HG03066 (cell line): ENCODE results near the gene LAMB1.

ENCODE experiments used
- ATAC-seq: cut with Tn5 transposase; IDR thresholded peaks from one replicate; pipeline ENCODE4 v1.9.1; 2021; ENCODE audit warnings: low read depth; ENCODE audit not compliant: unreplicated experiment

The LAMB1 gene

DNA sequence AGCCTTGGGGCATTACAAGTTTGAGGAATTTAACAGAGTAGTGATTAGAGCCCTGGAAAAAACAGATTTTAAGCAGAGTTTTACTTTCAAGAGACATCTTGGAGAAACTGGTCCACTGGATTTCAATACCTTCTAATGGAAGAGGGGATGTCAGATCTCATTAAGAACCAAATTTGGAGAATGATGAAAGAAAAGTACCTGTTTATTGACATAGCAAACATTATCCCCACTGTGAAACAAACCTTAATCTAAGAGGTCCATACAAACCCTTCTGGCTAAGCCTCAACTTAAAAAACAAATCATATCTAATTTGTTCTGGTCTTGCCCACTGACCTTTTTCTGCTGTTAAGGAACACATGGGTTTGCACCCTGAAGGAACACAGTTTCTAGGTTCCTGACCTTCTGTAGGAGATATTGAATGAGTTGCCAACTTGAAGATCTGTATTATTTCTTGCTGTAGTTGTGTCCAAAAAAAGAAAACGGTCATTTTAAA, 53.5 kb downstream of the LAMB1 start:
- ATAC-seq, result no peak

DNA sequence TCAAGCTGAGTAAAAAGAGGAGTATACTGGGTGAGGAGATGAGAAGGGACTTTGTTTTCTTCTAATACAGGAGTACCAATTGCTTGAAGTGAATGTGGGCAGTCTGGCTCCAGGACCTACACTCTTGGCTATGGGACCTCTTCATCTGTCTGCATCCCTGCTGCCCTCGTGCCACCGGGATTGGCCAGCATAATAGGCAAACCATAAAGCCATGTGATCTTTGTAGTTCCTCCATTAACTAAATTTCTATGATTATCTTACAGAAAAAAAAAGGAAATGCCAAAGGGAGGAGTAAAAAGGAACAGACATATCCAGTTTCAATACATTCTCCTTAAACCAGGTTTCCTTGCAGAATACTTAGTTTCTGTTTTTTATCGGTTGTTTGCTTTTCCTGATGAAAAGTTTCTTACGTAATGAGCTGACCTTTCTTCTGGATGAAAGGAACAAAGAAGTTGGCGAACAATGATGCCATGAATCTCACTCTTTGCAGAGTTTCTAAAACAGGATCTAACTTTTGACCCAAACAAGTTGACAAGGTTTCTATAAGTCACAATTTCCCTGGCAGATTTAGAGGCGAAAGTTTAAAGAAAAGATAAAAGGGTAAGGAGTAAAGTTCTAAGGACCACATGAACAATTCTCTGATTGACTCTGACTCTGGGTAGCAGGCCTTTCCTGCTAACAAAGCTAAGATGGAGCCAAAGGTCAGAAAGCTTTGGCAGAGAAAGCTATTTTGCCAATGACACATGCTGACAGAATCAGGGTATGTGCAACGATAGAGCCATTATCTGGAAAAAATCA, 54.1 kb downstream of the LAMB1 start:
- no peak for ATAC-seq

DNA sequence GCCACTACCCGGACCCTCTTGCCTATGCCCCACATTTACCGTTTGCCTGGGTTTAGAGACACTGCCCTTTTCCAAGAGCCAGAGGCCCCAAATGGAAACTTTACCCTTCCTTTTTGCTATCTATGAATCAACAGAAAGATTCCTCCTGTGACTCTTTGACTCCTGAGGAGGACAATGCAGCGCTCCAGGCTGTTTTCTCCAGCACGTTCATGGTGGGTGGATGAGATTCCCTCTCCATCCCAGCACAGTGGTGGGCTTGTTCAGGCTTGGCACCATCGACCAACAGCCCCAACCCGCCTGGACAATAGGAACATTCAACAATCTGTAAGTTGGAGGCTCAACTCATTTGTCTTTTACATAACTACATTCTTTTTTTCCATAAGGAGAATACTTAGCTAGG, 56.1 kb downstream of the LAMB1 start:
- ATAC-seq, result no peak

DNA sequence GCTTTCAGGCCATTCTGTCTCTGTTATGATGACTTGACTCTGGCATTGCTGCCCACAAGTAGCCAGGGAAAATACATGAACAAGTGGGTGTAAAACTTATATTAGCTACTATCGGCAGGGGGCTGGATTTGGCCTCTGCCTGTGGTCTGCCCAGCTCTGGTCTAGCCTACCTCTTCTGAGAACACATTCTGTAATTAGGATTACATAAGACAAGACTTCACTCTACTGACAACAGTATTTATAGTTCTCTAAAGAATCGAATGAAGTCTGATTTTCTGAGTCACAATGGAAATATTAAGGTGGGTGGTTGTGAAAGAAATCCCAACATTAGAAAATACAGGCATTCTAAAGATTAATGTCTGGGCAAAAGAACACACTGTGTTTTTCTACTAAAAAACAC, 56.5 kb downstream of the LAMB1 start:
- no peak for ATAC-seq

DNA sequence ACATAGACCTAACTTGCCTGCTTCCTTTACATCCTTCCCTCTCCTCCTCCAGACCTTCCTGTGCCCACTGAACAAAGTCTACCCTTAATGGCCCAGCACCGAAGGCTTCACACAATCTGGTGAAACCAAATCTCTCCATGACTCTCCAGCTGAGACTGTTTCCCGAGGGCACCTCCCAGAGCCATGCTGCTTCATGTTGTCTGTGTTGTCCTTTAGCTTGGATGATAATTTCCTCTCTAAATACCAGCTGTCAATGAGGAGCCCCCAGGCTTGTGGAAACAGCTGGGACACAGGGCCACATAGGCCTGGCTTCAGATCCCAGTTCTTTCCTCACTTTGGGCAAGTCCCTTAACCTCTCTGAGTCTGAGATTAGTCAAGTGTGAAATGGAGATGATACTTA, 57.6 kb downstream of the LAMB1 start:
- ATAC-seq, result no peak

DNA sequence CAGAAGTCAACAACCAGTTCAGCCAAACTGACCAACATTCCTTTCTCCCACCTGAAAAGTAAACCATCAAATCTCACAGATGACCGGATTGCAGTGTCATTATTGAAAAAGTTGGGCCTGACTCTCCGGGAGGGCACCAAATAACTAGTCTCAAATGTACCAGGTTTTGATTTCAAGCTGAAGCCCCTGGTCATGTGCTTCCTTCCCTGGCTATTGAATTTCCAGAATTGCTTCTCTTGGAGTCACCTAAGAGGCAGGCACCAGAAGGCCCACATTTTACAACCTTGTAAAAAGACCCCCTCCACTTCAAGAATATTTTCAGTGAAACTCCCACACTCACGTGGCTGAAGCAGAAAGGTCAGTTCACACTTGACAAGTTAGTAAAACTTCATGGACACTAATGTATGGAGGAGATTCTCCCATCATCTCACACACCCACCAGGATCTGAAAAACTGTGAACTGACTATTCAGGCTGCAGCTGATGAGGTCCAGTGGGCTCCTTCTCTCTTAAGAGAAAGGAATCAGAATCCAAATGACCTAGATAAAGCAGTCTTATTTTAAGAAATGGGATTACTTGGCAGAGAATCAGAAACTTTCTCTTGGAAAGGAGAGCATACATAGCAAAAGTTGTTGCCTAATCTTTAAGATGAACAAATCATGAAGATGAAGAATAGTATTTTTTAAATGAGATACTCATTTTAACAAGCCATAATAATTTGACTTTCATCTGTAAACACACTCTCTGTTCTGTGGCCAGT, 58.4 kb downstream of the LAMB1 start:
- ATAC-seq, result no peak

DNA sequence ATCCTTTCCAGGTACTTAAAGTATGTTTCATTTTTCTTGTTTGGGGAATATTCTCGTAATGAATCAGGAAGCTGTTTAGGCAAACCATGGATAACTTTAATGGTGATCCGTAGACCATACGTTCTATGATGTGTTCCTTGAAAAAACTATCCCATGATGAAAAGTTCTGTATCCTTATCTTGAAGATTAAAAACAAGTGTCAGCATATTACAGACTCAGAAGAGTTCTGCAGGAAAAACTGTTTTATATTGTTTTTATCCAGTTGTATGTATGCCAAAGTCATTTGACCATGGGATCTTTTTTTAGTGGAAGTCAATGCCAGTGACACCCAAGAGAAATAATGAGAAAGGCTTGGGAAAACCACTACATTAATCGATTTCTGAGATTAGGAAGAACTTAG, 59.9 kb downstream of the LAMB1 start:
- no peak for ATAC-seq

DNA sequence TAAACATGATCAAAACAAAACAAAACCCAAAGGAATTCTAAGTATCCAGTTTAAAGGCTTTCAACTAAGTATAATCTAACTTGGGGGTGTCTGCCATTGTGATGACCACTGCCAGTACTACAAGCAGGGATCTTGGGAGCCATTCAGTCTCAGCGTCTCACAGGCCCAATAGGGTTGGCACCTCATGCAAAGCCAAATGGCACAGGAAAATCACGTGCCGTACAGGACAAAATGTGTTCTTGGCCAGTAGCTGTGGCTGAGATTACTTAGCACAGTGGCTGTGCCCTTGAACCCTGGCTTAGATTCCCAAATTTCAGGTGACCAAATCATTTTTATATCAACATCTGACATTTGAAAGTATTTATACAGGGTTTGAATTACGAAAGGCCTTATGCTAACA, 62.0 kb downstream of the LAMB1 start:
- no peak for ATAC-seq

DNA sequence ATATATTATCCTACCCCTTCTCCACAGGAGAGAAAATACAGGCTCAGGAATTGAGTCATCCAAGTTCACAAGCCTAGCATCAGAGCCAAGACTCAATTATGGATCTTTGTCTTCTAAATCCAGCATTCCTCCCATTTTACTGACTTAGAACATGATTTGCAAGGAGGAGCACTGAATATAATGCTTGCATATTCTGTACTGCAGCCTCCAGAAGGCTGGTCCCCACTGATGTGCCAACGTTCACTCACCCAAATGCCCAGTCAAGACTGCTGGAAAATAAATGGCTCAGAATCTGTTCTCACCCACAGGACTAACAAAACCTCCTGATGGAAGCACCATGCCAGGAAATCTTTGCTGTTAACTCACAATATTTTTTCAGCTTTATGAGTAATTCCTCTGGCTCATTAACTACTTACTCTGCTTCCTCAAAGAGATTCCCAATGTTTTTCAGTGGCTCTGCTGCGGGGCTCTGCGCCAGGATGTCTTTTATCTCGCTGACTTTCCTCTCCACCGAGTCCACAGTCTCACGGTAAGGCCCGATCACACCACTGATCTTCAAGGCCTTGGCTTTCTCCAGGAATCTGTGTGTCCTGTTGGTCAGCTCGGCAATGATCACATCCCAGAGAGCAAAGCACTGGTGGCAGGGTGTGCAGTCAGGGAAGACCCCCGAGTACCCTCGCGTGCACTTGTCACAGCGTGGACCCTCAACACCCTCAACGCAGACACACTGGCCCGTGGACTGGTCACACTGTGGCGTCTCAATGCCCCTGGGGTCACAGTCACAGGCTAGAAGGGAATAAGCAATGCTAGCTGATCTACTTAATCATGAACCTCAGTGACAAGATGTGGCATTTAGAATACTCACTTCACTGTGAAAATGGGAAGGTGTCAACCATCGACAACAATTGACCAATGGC, 63.1 kb downstream of the LAMB1 start:
- ATAC-seq, result no peak

DNA sequence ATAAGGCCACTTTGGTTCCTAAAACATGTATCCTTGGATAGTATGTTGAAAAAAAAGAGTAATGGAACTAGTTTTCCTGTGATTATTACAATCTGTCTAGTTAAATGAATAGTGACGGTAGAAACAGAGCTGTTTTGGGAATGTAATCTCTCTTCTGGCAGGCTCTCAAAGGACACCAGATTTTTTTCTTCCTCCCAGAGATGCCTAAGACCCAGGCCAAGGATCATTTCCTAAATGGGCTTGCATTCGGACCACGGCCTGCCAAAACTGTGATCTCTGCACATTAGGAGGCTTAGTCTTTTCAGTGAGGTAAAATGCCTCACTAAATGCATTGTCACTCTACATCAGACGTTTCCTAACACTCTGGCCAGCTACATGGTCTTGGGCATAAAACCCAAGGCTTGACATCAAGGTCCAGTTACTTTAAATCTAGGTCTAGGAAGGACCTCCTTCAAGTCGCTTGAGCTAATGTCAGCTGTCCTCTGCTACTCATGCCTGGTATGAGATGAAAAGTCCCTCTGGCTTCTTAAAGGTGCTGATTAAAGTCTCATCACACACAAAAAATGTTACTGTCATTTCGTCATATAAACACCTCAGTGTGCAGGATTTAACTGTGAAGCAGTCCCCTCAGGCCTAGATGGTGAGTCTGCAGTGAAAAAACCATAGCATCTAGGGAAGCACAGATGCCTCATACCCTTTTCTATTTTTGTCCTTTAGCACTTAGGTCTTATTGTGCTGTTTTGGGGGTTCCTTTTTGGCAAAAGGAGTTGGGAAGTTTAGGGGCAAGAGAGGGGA, 64.3 kb downstream of the LAMB1 start:
- no peak for ATAC-seq

DNA sequence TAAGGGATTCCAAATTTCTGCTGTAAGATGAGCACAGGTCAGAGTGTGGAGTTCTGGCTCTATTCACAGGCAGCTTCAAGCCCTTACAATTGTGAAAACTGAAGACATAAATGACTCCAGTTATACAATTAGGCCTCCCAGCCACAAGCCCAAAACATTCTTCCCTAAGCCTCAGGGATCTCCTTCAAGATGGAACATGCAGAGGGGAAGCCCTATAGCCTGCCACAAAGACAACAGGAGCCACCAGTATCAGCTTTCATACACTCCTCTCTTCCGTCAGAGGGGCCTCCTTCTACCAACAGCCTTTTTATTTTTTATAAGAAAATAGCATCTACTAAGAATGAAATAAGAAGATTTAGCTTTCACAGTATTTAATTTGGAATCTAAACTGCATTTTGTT, 65.4 kb downstream of the LAMB1 start:
- no peak for ATAC-seq

DNA sequence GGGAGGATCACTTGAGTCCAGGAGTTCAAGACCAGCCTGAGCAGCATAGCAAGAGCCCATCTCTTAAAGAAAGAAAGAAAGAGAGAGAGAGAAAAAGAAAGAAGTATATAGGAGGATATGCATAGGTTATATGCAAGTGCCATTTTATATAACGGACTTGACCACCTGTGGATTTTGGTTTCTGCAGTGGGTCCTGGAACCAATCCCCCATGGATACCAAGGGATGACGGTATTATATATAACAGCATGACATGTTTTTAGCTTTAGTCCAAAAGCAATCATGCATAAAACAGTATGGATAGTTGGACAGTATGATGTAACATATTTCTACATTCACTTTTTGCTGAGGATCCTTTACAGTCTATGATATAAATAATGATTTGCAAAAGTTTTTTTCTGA, 66.6 kb downstream of the LAMB1 start:
- no peak for ATAC-seq

DNA sequence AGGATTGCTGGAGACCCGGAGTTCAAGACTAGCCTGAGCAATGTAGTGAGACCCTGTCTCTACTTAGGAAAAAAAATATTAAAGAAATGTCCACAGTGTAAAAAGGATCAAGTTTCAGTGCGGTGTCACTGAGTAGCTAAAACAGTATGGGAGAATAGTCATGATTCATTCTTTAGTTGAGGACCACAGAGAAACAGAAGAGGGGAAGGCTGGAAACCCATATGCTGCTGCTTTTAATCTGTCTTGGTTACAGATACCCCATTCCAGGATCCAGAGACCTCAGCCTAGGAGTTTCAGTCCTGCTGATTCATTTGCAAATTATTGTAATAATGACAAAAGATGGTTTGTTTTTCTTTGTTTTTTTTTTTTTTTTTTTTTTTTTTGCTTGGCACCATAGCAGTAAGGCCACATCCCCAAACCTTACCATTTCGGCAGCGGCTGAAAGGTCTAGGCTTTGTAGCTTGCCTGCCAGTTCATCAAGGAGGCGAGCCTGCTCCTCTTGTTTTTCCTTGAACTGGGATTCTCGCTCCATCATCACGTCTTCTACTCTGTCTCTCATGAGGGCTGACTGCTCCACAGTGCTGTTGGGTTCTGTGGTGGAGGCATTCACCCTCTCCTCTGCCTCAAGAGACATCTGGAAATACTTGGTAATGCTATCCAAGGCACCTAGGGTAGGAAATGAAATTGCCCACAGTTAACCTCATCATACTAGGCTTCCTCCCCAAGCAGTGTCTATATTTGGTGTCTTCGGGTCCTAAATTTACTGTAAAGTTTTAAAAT, 67.8 kb downstream of the LAMB1 start:
- no peak for ATAC-seq

DNA sequence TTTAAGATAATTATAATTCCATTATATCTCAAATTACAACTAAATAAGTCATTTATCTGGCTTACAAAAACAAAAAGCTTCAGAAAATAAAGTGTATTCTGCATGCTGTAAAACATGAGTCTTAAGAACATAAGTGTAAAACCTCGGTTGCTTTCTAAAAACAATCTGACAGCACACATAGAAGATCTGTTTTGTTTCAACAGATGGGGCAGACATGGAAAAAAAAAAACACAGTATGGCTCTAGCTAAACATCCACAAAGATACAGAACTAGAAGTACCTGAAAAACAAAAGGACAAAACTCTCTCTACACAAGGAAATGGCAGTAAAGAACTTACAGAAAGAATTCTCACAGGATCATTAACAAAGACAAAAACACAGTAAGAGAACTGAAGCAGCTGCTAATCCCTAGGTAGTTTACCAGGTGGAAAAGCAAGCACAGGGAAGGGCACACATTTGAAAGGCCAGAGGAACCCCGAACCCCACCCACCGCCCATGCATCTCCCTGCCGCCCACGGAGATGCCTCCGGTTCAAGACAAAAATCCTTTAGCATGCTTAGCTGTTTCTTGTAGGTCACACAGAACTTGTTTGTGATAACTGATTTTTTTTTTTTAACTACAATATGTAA, 69.5 kb downstream of the LAMB1 start:
- no peak for ATAC-seq

DNA sequence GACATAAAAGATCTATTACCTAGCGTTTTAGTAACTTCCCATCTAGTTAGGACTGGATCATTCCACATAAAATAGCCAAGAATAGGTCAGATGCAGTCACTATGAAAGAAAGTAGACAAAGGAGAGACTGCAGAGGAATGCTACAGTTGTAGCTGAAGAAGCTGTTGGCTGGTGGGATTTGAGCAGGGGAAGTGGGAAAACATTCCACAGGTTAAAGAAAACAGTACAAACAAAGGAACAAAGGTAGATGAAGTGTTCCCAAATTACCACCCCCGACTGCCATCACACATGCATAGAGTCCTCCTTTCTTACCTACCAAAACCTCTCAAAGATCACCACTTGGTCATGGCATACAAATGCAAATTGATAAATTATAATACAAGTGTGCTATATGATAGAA, 70.2 kb downstream of the LAMB1 start:
- ATAC-seq, result no peak

DNA sequence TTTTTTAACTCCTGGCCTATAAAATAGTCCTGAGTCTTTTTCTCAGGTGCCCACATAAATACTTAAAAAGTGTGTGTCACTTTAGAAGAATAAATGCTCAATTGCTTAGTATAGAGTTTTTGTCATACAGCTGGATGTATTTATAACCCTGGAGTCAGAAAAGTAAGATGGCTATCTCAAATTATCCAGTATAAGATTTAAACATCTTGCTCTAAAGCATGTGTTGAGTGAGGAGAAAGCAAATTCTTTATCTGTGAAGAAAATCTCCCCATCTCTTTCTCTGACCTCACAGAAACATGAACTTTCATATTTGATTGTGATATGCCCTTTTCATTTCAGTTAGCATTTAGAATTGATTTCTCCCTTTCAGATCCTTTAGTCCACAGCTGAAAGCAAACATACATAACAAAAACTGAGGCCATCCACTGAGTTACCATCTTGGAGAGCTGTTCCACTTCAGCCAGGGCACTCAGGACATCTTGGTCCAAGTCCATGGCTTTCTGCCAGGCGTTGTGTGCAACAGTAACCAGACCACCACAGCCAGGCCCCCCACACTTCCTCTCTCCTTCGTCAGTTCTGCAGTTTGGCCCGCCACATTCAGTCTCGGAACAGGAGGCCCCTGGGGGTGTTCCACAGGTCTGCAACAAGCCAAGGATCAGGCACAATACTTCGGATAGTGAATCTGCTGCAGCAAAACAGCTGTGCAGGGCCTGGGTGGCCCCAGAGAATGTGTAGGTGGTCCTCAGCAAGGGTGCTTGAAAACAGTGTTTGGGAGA, 71.0 kb downstream of the LAMB1 start:
- ATAC-seq, result no peak

DNA sequence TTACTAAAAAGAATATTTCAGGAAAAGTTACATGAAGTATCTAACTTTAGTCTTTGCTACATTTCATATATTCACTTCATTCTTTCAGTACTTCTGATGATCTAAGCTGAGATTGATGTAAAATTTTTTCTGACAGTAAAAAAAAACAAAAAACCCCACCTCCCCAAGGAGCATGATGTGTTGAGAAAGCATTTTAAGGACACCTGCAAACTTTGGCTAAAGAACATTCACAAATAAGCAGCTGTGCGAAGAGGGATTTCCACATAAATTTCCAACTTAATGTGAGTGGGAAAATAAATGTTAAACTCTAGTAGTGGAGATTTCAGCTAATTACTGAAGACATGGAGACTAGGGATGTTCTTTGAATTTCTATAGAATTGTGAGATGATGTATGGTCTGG, 76.5 kb downstream of the LAMB1 start:
- no peak for ATAC-seq

DNA sequence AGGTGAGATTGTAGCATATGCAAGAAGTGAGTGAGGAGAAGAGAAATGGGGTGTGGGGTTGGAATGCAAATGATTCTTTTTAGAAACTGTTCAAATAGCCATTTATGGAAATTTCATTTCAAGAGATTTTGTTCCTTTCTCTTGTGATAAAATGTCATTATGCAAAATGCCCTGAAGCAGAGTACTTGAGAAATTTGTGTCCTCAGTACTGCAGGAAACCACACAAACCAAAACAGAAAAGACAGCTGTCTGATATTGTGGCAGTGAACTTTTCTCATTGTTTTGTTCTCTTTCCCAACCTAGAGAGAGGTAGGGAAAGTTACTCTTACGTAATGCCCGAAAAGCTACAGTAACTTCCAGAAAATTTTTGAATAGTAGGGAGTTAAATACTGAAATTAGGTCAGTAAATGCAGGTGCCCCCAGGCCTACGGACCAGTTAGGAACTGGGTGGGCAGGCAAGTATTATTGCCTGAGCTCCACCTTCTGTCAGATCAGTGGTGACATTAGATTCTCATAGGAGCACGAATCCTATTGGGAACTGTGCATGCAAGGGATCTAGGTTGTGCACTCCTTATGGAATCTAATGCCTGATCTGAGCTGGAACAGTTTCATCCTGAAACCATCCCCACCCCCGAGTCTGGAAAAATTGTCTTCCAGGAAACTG, 78.0 kb downstream of the LAMB1 start:
- peak; percentile 93 for ATAC-seq
